Activated T-helper 1 cell treated with anti-CD3 and anti-CD28 coated beads, Interleukin-2, amount 50 U/mL, for 16 hours (primary cell): Measurements from ENCODE around the gene SGPL1.

Experiments used
- DNase-seq, 2 donors: peaks; one replicate each; pipeline ENCODE4 v3.0.0-alpha.2; 2020; ENCODE audit warnings: low read depth in 1 of 2, low spot score in 1 of 2

SGPL1 gene

DNA sequence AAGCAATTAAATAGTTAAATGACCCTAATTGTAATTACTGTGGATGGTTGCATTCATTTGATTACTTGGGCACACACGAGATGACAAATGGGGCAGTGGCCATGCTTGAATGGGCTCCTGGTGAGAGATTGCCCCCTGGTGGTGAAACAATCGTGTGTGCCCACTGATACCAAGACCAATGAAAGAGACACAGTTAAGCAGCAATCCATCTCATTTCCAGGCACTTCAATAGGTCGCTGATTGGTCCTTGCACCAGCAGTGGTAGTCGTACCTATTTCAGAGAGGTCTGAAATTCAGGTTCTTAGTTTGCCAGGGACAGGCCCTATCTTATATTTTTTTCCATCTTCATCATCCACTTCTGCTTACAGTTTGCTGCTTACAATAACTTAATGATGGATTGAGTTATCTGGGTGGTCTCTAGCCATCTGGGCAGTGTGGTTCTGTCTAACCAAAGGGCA, 64.4 kb downstream of the SGPL1 start:
- peak; percentile 42 to 57 for DNase-seq

DNA sequence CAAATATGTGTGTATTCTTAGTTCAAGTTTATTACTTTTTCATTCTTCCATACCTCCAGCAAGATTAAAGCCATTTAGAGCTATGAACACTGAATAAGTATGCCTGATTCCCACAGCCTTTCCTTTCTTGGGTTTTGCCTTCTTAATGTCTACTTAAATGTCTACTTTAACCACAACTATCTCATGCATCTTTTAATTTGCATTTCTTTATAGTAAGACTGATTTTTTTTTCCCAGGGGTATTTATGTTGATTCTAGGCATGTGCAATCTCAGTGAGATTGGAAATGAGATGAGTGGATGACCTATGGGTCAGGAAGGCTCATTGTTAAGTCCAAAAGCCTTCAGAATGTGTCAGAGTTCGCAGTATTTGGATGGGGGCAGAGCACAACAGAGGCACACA, 69.0 kb downstream of the SGPL1 start:
- no peak for DNase-seq

DNA sequence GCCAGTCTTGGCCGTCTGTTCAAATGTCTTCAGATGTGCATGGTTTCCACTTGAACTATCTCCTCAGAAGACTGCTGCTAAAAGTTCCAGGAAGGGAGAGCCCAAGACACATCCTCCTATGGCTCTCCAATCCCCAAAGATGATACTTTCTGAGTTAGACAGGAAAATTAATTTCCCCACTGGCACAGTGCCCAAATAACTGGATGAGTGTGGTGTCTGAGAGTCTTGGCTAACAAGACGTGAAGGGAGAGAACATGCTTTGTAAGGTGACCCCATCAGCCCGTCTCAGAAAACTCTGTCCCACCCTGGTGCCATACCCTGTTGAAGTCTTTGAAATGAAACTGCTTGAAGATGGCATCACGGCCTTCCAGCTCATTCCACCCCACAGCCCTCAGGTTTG, 69.7 kb downstream of the SGPL1 start:
- DNase-seq, result no peak

DNA sequence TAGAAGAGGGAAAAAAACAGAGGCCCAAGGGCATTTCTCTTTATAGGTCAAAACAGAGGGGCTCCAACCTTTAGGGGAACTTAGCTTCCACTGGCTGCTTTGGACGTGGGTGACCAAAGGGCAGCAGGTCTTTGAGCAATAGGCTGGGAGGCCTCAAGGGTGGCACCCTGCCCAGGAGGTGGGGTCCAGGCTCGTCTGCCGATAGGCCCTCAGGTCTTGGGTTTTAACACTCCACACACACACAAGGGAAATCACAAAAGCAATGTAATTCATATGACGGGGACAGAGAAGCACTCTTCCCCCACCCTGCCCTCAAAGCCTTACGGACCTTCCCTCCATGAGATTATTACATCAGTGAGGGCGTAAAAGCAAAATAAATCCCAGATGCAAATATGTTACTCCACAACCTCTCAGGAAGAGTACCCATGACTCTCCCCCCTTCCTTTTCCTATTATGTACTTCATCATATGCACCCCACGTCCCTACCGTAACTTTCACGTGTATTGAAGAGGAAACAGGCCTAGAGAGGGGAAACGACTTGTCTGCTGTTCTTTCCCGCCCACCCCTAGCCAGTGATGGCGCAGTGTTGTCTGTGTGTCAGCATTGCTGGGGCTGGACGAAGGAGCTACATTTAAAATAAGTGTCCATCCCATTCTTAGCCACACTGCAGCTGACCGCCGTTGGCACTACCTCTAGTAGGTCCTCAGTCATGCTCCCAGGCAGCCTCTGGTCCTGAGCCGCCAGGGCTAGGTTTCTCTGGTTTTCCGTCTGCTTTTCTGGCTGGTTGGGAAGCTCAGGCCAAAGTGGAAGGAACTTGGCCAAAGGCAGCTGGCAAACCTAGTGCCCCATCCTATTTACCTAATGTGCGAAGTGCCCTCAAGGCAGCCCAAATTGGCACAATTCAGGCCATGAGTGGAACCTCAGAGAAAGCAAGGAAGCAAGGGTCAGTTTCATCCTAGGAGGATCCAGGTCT, 70.5 kb downstream of the SGPL1 start:
- no peak for DNase-seq

DNA sequence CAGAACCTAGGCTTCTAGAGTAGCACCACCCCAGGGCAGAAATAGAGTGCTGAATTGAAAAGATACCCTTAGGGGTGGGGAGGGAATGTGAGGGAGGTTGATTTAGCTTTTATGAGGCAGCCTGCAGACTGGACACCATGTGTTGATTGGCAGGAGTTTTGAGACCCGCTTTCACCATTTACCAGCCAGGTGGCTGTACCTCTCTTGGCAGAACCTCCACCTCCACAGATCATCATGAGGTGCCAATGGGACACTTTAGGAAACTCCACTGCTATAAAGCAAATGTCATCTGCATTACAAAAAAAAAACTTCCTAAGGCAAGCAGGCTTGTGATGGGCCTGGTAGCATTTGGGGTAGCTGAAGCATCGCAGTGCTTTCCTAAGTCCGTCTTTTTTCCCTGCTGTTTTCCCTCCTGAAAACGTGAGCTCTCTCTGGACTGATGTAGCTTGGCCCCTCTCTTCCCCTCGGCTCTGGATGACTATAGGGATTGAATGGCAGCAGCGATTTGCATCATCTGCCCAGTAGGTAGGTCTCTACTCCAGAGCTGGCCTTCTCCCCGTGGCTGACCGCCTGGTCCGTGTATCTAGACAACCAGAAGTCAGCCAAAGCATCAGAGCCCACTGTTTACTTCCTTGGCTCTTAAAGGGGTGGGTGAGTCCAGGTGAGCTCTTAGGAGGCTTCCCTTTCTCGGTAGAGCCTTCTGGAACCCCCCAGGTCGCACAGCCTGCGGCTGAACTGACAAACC, 71.3 kb downstream of the SGPL1 start:
- no peak for DNase-seq

DNA sequence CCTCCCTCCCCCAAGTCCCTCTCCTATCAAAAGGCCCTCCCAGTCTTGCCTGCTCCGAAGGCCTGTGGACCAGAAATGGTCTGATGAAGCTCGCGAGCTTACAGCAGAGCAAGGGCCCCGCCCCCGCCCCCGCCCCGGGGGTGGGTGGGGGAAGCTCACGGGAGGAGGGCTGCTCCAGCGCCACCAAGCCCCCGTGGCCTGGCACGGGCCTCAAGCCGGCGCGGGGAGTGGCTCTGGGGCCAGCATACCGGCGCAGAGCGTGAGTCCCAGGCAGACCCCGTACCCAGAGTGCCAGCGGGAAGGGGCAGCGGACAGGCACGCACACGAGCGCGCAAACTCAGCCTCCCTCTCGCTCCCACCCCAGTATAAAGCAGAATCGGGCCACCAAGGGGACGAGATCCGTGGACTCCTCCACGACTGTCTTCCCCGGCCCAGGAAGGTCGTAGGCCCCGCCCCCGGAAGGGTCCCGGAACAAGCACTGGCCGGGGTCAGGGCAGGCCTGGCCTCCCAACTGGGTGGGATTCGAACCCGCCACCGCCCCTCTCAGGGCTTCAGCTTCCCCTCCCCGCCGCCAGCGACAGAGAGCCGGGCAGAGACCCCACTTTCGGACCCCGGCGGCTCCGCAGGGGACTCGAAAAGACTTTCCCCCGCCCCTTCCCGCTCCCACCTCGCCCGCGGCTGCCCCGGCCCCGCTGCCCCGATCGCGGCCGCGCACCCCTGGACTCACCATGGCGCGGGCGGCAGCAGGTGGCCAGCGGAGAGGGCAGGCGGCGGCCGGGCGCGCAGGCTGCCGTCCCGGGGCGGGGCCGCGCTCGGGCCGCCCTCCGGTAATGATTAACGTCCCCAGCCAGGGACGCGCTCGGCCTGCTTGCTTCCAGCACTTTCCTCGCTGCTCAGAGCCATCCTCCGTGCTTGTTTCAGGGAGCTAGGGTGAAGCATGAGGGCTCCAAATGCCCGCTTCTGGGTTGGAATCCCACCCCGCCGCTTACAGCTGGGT, 72.4 kb downstream of the SGPL1 start, which contains the start of gene PCBD1:
Gene PCBD1, minus strand, starts transcription at position 762 of the 997 bp plus-strand sequence. Its CDS starts 32 bp downstream, at position 730.
- peak; percentile 41 to 58 for DNase-seq

DNA sequence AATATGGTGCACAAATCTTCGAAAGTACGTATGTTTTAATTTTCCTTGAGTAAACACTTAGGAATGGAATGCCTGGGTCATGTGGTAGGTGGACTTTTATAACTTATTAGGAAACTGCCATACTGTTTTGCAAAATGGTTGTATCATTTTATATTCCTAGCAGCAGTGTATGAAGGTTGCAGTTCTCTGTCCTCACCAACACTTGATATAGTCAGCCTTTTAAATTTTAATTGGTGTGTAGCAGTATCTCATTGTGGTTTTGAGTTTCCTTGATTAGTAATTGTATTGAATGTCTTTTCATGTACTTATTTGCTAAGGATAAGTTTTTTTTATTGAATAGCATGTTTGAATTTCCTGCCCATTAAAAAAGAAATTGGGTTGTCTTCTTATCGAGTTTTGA, 73.5 kb downstream of the SGPL1 start:
- no peak for DNase-seq

DNA sequence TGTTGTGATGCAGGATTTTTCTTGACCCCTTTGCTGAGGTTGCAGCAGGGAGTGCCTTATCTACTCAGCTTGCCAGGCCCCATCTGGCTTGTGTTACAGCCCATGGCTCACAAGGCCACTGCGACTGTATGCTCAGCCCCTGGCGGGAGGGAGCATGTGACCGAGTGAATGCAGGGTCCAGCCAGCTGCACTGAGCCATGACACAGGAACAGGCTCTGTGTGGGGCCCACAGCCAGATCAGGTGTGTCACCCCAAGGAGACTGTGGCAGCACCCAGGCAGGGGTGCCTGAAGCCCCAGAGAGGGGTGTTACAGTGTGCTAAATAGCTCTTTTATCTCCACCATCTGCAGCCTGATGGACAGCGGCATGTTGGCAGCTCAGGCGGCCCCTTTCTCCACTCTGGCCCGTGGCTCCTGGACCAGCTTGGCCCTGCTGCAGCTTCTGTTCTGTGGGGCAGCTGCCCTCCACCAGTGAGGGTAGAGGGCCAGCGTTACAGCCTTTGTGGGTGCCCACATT, 75.2 kb downstream of the SGPL1 start:
- DNase-seq, result no peak

DNA sequence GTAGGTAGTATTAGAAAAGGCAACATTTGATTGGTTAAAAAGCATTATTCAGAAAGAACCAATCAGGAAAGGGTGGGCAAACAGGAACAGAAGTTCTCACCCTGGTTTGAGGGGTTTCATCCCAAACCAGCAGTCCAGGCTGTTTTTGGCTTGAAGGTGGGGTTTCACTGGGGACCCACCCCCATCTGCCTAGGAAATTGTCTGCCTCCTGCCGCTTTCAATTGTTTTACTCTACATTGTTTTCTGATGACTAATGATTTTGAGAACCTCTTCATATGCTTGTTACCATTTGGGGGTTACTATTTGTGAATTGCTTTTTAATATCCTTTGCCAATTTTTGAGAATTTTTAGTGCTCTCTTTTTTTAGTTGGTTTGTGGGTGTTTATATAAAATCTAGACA, 75.9 kb downstream of the SGPL1 start:
- DNase-seq, result no peak

DNA sequence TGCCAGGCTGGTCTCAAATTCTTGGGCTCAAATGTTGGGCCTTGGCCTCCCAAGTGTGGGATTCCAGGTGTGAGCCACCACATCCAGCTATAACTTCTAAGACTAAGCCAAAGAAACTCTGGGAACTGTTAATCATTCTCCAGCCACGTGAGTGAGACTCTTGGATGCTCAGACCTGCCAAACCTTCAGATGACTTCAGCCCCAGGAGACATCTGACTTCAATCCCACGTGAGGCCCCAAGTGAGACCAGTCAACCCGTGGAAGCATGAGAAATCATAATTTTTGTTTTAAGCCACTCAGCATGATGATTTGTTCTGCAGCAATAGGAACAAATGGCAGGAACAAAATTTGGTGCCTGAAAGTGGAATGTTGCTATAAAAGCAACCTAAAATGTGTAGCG, 76.9 kb downstream of the SGPL1 start:
- no peak for DNase-seq

DNA sequence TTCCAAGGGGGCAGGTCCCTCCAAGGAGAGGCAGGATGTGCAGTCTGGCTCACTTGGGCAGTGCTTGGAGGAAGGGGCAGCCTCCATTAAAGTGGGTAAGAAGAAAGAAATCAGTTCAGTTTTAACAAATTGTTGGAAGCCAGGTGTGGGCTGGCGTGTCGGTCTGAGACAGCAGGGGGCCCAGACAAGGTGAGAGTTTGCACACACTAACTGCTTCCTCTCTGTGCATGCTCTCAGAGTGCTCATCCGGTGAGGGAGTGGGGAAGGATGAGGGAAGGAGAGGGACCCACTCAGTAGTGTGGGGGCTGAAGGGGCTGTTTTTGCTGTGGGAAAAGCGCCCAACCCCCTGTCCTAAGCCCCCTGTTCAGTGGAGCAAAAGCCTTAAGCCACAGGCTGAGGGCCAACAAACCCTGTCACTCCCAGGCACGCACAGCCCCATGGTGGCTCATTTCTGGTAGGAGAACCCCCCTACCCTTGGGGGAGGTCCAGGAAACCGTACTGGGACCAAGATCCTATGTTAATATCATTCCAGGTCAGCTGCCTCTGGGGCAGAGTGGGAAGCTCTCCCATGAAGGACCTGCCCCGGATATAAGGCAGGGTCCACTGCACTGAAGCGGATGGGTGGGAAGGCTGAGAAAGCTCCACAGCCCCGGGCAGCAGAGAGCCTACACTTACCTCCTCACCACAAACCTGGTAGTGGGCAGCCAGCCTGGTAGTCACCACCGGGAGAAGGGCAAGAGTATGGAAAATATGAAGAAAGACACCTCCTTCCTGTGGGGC, 77.7 kb downstream of the SGPL1 start:
- no peak for DNase-seq

DNA sequence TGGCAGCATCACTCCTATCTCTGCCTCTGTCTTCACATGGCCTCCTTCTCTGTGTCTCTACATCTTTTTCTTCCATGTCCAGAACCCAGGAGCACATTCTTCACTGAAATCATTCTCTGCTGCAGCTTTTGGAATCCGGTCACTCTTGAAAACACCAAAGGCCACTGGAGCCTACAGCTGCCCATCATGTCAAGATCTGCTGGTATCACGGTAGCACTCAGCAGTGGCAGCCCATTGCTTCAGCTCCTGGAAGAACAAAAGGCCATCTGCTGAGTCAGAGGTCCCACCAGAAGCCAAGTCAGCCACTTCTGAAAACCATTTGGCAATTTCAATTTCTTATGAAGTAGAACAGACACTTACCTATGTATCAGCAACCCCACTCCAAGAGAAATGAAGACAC, 78.7 kb downstream of the SGPL1 start:
- no peak for DNase-seq

DNA sequence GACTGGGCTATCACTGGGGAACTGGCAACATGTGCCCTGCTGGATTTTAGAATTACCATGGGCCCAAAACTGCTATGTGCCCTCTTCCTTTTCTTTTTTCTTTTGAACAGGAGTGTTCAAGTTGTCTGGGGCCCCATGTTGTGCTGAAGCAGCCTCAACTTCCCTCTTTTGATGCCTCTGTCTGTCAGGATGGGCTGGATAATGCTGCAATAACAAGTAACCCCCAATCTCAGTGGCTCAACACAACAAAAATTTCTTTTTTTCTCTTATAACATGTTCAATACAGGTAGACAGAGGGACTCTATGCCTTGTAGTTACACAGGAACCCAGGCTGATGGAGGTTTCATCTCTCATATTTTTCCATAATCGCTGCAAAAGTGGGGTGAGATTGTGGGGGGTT, 80.8 kb downstream of the SGPL1 start:
- DNase-seq, result no peak

DNA sequence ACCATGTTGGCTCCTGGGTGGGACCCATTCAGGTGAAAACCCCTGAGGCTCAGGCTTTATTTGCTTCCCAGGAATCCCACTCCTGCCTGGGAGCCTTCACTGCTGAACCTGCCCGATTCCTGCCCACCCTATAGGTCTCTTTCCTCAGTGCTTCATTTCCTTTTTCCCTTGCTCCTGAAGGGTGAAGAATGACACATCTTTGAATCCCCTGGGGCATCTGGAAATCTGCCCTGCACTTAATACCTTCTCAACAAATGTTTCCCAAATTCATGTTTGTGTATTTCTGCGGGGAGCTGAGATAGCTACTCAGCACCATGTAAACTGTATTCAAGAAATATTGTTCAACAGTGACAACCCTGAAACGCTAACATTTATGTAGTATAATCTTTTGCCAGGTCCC, 82.9 kb downstream of the SGPL1 start:
- no peak for DNase-seq

DNA sequence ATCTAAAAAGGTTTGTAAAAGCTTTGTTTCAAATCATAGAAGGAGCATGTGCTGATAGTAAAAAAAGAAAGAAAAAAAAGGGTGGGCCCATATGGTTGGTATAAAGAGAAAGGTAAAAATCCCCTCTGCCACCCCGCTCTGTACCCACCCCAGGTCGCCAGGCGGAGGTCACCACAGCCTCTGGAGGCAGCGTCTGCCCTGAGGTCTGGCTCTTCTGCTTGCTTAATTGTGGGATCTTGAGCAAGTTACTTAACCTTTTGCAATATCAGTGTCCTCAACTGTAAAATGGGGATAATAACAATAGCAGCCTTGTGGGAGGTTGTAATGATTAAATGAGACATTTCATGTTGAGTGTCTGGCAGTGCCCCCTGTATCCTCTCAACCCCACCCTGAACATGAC, 83.3 kb downstream of the SGPL1 start:
- no peak for DNase-seq

DNA sequence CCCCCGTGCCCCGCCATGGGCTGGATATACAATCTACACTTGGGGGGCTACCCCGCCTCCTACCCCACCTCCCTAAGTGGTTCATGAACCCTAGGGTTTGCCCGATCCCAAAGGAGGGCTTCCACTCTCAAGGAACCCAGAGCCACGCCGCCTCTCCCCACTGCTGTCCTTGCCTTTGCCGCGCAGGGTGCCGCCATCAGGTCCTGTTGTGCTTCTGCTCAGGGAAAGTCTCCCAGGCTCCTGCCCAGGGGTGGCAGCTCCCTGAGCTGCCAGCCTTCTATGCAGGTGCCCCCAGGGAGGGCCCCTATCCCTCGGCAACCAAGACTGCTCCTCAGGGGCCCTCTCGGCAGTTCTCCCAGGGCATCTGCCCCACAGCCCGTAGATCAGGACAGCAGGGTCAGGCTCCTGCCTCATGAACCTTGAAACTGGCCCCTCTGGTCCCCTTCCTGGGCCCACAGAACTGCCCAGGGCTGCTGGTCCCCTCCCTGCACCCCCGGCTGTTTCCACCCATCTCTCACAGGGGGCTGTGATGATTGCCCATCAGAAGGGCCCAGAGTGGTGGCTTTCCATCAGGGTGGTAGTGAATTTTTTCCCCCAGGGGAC, 85.6 kb downstream of the SGPL1 start:
- DNase-seq, result no peak

DNA sequence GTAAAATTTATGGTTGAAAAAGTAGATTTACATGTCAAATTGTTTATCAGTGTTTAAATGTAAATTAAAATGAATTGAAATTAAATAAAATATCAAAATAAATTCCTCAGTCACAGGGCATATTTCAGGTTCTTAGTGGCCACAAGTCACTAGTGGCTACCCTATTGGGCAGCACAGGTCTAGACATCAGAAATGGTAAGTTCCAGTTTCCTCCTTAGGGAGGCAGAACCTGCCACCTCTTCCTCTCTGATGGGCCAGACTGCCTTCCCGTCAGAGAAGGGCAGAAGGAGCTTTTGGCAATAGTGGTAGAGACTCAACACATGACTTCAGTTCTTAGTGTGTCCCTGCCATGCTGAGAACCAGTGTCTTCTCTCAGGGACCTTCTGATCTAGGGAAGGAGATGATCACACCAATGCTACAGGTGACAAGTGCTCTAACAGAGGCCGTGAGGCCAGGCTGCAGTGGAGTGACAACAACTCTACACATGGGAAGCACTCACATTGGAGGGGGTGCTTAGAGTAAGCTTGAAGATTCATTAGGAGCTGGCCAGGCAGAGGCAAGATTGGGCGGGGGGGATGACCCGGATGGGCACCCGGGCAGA, 87.0 kb downstream of the SGPL1 start:
- no peak for DNase-seq

DNA sequence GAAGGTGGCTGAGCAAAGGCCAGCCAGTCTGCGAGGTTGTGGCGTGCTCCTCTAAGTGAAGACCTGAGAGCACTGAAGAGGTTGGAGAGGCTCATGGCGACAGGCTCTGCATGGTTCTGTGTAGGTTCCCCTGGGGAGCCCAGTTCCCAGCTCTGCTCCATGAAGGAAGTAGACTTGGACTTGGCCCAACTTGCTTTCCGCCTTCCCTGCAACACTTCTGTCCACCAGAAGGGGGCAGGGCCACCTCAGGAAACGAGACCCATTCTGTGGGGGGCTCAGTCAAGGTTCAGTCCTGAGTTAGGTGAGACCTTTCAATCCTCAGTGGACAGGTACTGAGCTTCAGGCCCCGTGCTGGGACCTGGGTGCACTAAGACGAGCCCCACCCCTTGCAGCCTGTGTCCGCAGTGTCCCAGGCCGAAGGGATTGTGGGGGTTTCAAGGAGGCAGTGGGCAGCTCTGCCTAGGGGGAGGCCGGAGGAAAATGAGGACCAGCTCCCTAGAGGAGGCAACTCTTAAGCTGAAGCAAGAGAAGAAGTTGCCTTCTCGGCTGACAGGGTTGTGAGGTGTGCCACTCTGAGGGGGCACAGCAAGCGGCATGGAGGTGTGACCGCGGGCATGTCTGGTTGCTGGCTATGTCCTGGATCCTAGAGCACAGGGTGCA, 87.6 kb downstream of the SGPL1 start:
- no peak for DNase-seq
